H1 (cell line): ENCODE data around the gene BCAS3.

Experiments used
- BRCA1 ChIP-seq: IDR thresholded peaks from 2 replicates; pipeline ENCODE4 v1.6.1; 2012; ENCODE audit warnings: low read depth, low read length, improper control_type of control experiment
- CEBPB ChIP-seq: IDR thresholded peaks from 2 replicates; pipeline ENCODE4 v1.6.1; 2012; ENCODE audit warnings: low read depth, low read length
- CREB1 ChIP-seq: IDR thresholded peaks from 2 replicates; pipeline ENCODE4 v1.6.1; 2012; ENCODE audit warnings: inconsistent platforms
- EGR1 ChIP-seq: IDR thresholded peaks from 2 replicates; pipeline ENCODE4 v1.6.1; 2011; ENCODE audit warnings: low read depth, low read length, borderline replicate concordance
- EZH2 ChIP-seq: fragments of 200-600 bp; sonication (generic); IDR thresholded peaks from 2 replicates; pipeline ENCODE4 v1.7.1; 2012; ENCODE audit warnings: low read depth, mild to moderate bottlenecking, moderate library complexity, low read length, inconsistent platforms; ENCODE audit not compliant: severe bottlenecking
- FOSL1 ChIP-seq: IDR thresholded peaks from 2 replicates; pipeline ENCODE4 v1.6.1; 2011; ENCODE audit warnings: mild to moderate bottlenecking, low read depth, low read length, moderate library complexity; ENCODE audit not compliant: insufficient read depth
- JUN ChIP-seq: IDR thresholded peaks from 2 replicates; pipeline ENCODE4 v1.6.1; 2011; ENCODE audit warnings: low read depth, mild to moderate bottlenecking, improper control_type of control experiment, low read length
- KDM4A ChIP-seq: IDR thresholded peaks from one replicate; pipeline ENCODE4 v1.7.1; 2012; ENCODE audit warnings: low read depth, mild to moderate bottlenecking, moderate library complexity, low read length, inconsistent platforms; ENCODE audit not compliant: severe bottlenecking
- POLR2A ChIP-seq, 2 experiments: IDR thresholded peaks; 1 replicate in 1 of 2; 2 replicates in 1 of 2; pipeline ENCODE4 v1.6.1; 2011; ENCODE audit warnings: low read depth in 2 of 2, low read length in 2 of 2, mild to moderate bottlenecking in 2 of 2; ENCODE audit errors: control extremely low read depth in 1 of 2
- RAD21 ChIP-seq, 2 experiments: IDR thresholded peaks in 1 of 2; conservative IDR thresholded peaks in 1 of 2; 2 replicates each; pipeline ENCODE4 v1.6.1; 2011; ENCODE audit warnings: low read depth in 2 of 2, low read length in 2 of 2, improper control_type of control experiment in 1 of 2, inconsistent platforms in 1 of 2, mild to moderate bottlenecking in 1 of 2, moderate library complexity in 1 of 2
- RXRA ChIP-seq: IDR thresholded peaks from 2 replicates; pipeline ENCODE4 v1.6.1; 2011; ENCODE audit warnings: low read depth, mild to moderate bottlenecking, low read length, moderate library complexity; ENCODE audit not compliant: insufficient read depth
- SIX5 ChIP-seq: IDR thresholded peaks from 2 replicates; pipeline ENCODE4 v1.6.1; 2011; ENCODE audit warnings: mild to moderate bottlenecking, low read depth, low read length
- ZNF274 ChIP-seq: IDR thresholded peaks from 2 replicates; pipeline ENCODE4 v1.7.0; 2012; ENCODE audit warnings: low read length, borderline replicate concordance; ENCODE audit errors: extremely low read depth
- TF ChIP-seq, protein P1 (sequence below), 3 experiments: IDR thresholded peaks; 1 replicate in 2 of 3; 2 replicates in 1 of 3; pipeline versions ENCODE4 v1.5.1 to v1.6.1; 2011; ENCODE audit warnings: low read length in 3 of 3, mild to moderate bottlenecking in 3 of 3, inconsistent platforms in 2 of 3, low read depth in 1 of 3, moderate library complexity in 1 of 3; ENCODE audit not compliant: insufficient read depth in 1 of 3; ENCODE audit errors: control extremely low read depth in 1 of 3

DNA sequence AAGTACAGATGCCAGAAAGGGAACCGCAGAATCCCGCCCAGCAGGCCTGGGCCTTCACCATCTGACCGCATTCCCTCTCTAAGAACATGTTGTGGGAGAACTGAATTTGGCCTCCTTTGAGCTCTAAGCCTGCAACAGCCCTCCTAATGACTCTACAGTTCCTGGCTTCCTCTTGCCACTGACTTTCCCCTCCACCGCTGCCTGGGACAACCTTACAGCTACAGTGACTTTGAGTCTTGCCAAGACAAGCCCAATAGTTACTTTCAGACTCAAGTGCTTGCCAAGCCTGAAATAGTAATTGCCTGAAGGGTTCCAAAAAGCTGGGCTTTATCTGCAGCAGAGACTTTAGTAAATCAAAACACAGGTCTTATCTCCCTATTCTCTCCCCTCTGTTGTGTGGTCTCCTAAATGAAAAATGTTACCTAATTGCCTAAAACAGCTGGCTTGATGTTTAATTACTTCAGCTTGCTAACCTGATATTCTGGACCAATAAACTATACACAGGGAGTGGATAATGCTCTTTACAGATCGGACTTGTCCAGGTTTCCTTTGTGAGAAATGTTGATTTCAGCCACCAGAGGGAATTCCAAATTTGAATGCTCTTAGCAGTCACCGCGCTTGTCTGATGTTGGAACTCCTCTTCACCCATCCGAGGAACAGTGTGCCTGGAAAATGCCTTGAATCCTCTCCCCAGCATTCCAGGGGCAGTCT is 636.9 kb downstream of the BCAS3 start:
- TF ChIP-seq BRCA1 (no peak), EZH2 (no peak), CREB1 (no peak), JUN (no peak), KDM4A (no peak), POLR2A (IDR thresholded peaks at IDR 0.05; ENCODE audit: control extremely low read depth in 1 of 2, low read depth in 2 of 2, low read length in 2 of 2) (no peak), FOSL1 (no peak), CEBPB (no peak), RXRA (no peak), ZNF274 (no peak), RAD21 (IDR thresholded peaks at IDR 0.05 in 1 of 2, conservative IDR thresholded peaks at IDR 0.05 in 1 of 2; ENCODE audit: low read depth in 2 of 2, low read length in 2 of 2) (no peak), EGR1 (no peak), SIX5 (no peak)
- TF ChIP-seq, protein P1, sequence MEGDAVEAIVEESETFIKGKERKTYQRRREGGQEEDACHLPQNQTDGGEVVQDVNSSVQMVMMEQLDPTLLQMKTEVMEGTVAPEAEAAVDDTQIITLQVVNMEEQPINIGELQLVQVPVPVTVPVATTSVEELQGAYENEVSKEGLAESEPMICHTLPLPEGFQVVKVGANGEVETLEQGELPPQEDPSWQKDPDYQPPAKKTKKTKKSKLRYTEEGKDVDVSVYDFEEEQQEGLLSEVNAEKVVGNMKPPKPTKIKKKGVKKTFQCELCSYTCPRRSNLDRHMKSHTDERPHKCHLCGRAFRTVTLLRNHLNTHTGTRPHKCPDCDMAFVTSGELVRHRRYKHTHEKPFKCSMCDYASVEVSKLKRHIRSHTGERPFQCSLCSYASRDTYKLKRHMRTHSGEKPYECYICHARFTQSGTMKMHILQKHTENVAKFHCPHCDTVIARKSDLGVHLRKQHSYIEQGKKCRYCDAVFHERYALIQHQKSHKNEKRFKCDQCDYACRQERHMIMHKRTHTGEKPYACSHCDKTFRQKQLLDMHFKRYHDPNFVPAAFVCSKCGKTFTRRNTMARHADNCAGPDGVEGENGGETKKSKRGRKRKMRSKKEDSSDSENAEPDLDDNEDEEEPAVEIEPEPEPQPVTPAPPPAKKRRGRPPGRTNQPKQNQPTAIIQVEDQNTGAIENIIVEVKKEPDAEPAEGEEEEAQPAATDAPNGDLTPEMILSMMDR (IDR thresholded peaks at IDR 0.05; ENCODE audit: control extremely low read depth in 1 of 3, insufficient read depth in 1 of 3, low read depth in 1 of 3, low read length in 3 of 3): no peak
